ENCODE results near the gene CTNNBL1.

CTNNBL1 gene

GRCh38 chr20:37918035-37918434 lies 224.2 kb downstream of the CTNNBL1 start:
- no peak for DNase-seq (ENCODE audit: low read depth)

GRCh38 chr20:37919389-37920040 lies 225.7 kb downstream of the CTNNBL1 start:
- no peak overlapping the region for H3K4me3 ChIP-seq (ENCODE audit: low read depth, low read length)
- DNase-seq (ENCODE audit: low read depth) = no peak

More at GRCh38 chr20:37918035-37918434, 224.2 kb downstream of the CTNNBL1 start:
- H3K4me3 ChIP-seq (ENCODE audit: low read depth, low read length) = no peak overlapping the region

GRCh38 chr20:37920270-37920669 lies 226.4 kb downstream of the CTNNBL1 start:
- no peak for DNase-seq (ENCODE audit: low read depth)
- H3K4me3 ChIP-seq (ENCODE audit: low read depth, low read length) = no peak overlapping the region

GRCh38 chr20:37920679-37921322 lies 227.0 kb downstream of the CTNNBL1 start:
- DNase-seq (ENCODE audit: low read depth) = no peak
- H3K4me3 ChIP-seq (ENCODE audit: low read depth, low read length) = no peak overlapping the region

GRCh38 chr20:37921341-37921929 lies 227.6 kb downstream of the CTNNBL1 start:
- no peak overlapping the region for H3K4me3 ChIP-seq (ENCODE audit: low read depth, low read length)
- no peak for DNase-seq (ENCODE audit: low read depth)

Measured in skeletal muscle cell (primary cell).